Kidney (tissue), 14 donors: Measurements from ENCODE around the gene UBE2L6. TPM values are rescaled to one million over a fixed set of nuclear protein-coding genes. Genes with fewer than 3 reads are reported as not detected.

Experiments
- DNase-seq, 5 donors: peaks; one replicate each; pipeline ENCODE4 v3.0.0-alpha.2; 2013 to 2020
- FAIRE-seq: peaks from 2 replicates; lab custom pipeline; 2012; peaks lifted over from hg19 to GRCh38; lab: Jason Lieb, UNC
- H3K27ac ChIP-seq, 2 donors: one replicate each; pipeline ENCODE4 v1.7.0; 2013; ENCODE audit warnings: low read depth in 2 of 2, low read length in 2 of 2, inconsistent platforms in 1 of 2
- H3K27me3 ChIP-seq: one replicate; pipeline ENCODE4 v1.7.1; 2013; ENCODE audit warnings: low read length, inconsistent platforms; ENCODE audit not compliant: control insufficient read depth, insufficient read depth
- H3K36me3 ChIP-seq, 3 donors: one replicate each; pipeline versions ENCODE4 v1.7.0 to v1.7.1; 2013; ENCODE audit warnings: low read length in 3 of 3, control low read depth in 1 of 3, inconsistent platforms in 1 of 3; ENCODE audit not compliant: insufficient read depth in 3 of 3, control insufficient read depth in 2 of 3
- H3K4me1 ChIP-seq, 3 donors: one replicate each; pipeline versions ENCODE4 v1.7.0 to v1.7.1; 2013; ENCODE audit warnings: low read length in 3 of 3, inconsistent platforms in 1 of 3, low read depth in 1 of 3; ENCODE audit not compliant: control insufficient read depth in 2 of 3, insufficient read depth in 2 of 3
- H3K4me3 ChIP-seq, 3 donors: one replicate each; pipeline versions ENCODE4 v1.7.0 to v1.8.1; 2013; ENCODE audit warnings: low read length in 3 of 3, control low read depth in 1 of 3, inconsistent platforms in 1 of 3
- H3K9ac ChIP-seq, 3 donors: one replicate each; pipeline versions ENCODE4 v1.7.0 to v1.7.1; 2013; ENCODE audit warnings: low read length in 3 of 3, control low read depth in 1 of 3, inconsistent platforms in 1 of 3
- H3K9me3 ChIP-seq, 3 donors: one replicate each; pipeline versions ENCODE4 v1.7.0 to v1.7.1; 2013; ENCODE audit warnings: low read length in 3 of 3, control low read depth in 1 of 3, inconsistent platforms in 1 of 3; ENCODE audit not compliant: control insufficient read depth in 2 of 3, insufficient read depth in 1 of 3
- intact Hi-C: fragments of 100-400 bp; cut with DNase I; formaldehyde crosslinking; loops from one replicate; pipeline ENCODE4 v1.11.1; 2022
- polyA plus RNA-seq: library from polyadenylated mRNA; stranded (reverse); fragments of 350-450 nt; fragmentation: Illumina TruSeq; extraction: RNeasy Lipid Tissue Mini Kit (QIAGEN cat#74804); gene quantifications from one replicate; pipeline ENCODE4 v1.2.3, GENCODE V29; 2014; ENCODE audit warnings: low read depth, low replicate concordance; ENCODE audit not compliant: insufficient read depth
- total RNA-seq: library from RNA; stranded (reverse); fragmentation: NEBNext Ultra II Directional; extraction: Animal tissue kit (Norgen Biotek cat#: 25700); gene quantifications from one replicate; pipeline ENCODE4 v1.2.1, GENCODE V29; 2021
- TF ChIP-seq, protein P1 (sequence below): IDR thresholded peaks from 3 replicates; pipeline ENCODE4 v1.5.1; 2012; ENCODE audit warnings: mild to moderate bottlenecking, moderate library complexity, borderline replicate concordance; ENCODE audit not compliant: insufficient read depth; ENCODE audit errors: extremely low read depth
- donor health status: control.
- donor health status: control.
- donor health status: control.
- donor health status: control.
- donor health status: control.
- donor health status: DM: yes; HTN: yes; CAD: no.
- donor health status: Normal renal cell carcinoma (clear cell type).

Gene UBE2L6
- total and polyA plus RNA-seq, 2 donors from 2014 or later = 71.4 to 73.9 TPM

DNA sequence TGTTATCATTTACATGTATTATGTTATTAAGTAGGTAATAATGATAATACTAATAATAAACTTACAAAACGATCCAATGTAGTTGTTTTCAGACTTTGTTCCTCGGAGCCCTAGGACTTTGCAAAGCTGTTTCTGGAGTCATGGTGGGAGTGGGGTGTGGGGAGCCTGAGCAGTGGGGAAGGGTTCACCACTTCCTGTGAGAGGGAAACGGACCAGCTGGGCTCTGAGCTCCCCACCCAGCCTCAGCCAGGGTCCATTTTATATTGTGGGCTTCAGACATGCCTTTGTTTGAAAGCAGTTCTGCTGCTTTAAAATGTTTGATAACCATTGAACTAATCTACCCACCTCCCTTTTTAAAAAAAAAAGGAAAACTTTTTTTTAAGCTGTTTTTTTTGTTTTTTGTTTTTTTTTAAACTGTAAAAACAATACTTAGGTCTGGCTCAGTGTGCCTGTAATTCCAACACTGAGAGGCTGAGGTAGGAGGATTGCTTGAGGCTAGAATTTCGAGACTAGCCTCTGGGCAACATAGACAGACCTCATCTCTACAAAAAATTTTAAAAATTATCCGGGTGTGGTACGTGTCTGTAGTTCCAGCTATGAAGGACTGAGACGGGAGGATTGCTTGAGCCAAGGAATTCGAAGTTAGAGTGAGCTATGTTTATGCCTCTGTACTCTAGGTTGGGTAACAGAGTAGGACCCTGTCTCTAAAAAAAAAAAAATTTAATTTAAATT, 37.0 kb upstream of the UBE2L6 start:
- Histone ChIP-seq H3K4me1 (no peaks in the 10 kb centered on the region), H3K9ac (no peak overlapping the region), H3K4me3 (no peak overlapping the region), H3K27ac (no peak overlapping the region), H3K27me3 (no peaks in the 10 kb centered on the region), H3K9me3 (no peaks in the 10 kb centered on the region), H3K36me3 (peaks cover 0 to 11% (median 2%) of the 10 kb centered on the region in 3 donors)
- FAIRE-seq (no peak), DNase-seq (peak in 1 of 5 donors; percentile 70)
- intact Hi-C loops = no loop called here
- TF ChIP-seq, protein P1, sequence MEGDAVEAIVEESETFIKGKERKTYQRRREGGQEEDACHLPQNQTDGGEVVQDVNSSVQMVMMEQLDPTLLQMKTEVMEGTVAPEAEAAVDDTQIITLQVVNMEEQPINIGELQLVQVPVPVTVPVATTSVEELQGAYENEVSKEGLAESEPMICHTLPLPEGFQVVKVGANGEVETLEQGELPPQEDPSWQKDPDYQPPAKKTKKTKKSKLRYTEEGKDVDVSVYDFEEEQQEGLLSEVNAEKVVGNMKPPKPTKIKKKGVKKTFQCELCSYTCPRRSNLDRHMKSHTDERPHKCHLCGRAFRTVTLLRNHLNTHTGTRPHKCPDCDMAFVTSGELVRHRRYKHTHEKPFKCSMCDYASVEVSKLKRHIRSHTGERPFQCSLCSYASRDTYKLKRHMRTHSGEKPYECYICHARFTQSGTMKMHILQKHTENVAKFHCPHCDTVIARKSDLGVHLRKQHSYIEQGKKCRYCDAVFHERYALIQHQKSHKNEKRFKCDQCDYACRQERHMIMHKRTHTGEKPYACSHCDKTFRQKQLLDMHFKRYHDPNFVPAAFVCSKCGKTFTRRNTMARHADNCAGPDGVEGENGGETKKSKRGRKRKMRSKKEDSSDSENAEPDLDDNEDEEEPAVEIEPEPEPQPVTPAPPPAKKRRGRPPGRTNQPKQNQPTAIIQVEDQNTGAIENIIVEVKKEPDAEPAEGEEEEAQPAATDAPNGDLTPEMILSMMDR = no peak

DNA sequence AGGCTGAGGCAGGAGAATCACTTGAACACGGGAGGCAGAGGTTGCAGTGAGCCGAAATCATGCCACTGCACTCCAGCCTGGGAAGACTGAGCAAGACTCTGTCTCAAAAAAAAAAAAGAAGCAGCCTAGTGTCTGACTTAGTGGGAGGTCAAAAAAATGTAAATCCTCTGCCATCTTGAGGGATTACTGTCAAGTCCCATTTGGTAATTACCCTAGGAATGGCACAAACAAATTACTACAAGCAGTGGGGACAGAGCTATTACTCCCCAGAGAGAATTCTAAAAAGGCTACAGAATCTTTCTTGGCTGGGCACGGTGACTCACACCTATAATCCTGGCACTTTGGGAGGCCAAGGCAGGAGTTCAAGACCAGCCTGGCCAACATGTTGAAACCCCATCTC, 33.8 kb upstream of the UBE2L6 start:
- peaks cover 0 to 6% (median 3%) of the 10 kb centered on the region in 3 donors for H3K4me1 ChIP-seq
- no peak overlapping the region for H3K9ac ChIP-seq
- no peak overlapping the region for H3K4me3 ChIP-seq
- H3K27me3 ChIP-seq = no peaks in the 10 kb centered on the region
- intact Hi-C loops = no loop called here
- DNase-seq = no peak
- H3K9me3 ChIP-seq = no peaks in the 10 kb centered on the region
- TF ChIP-seq, protein P1 = no peak
- H3K27ac ChIP-seq = no peak overlapping the region
- peaks cover 0 to 8% (median 2%) of the 10 kb centered on the region in 3 donors for H3K36me3 ChIP-seq
- no peak for FAIRE-seq

DNA sequence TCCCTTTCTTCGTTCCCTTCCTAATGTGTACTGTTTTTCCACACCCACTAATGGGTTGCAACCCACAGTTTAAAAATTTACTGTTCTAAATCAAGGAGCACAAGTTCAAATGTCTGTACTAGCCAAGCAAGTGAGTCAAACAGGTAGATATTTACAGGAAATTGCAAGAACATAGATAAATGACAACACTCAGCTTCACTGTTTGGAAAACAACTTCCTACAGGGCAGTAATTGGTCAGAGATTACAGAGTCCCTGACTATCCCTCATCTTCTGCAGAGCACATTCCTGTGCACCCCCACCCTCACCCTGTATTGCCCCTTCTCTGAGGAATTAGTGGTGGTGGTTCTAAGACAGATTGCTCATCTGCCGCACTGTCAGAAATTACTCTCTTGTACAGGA, 31.9 kb upstream of the UBE2L6 start:
- Histone ChIP-seq H3K9ac (peak overlapping the region in 1 of 3 donors; percentile 53), H3K36me3 (peaks cover 0 to 4% (median 0%) of the 10 kb centered on the region in 3 donors), H3K9me3 (no peaks in the 10 kb centered on the region), H3K27me3 (no peaks in the 10 kb centered on the region), H3K27ac (no peak overlapping the region), H3K4me1 (peaks cover 0 to 6% (median 3%) of the 10 kb centered on the region in 3 donors), H3K4me3 (peak overlapping the region in 1 of 3 donors; percentile 70)
- intact Hi-C loops = no loop called here
- FAIRE-seq = no peak
- TF ChIP-seq, protein P1 = no peak
- no peak for DNase-seq
